ENCODE results near the gene PDIA5. TPM values are rescaled to one million over a fixed set of nuclear protein-coding genes. Genes with fewer than 3 reads are reported as not detected.

PDIA5 gene
- total RNA-seq, 1 experiment from 2014 or later, result 24.3 TPM

DNA sequence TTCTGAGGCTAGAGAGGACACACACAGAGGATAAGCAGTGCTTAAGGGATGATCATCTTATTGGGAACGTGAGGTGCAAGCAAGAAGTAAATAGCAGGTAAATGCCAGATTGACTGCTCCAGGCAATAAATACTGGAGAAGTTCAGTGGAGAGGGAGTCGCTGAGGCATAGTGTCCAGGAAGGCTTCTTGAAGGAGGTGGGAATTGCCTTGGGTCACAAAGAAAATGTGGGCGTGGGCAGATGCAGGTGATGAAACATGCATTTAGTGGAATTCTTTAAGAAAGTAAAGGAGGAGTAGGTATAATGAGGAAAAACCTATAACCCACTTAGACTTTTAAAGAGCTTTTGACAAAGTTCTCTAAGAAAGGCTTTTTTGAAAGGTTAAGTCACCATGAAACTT is 31.8 kb upstream of the PDIA5 start:
- no peak overlapping the region for H3K27ac Mint-ChIP-seq
- no peak overlapping the region for H3K27ac ChIP-seq (ENCODE audit: insufficient read length, low read depth, low read length)
- no peak overlapping the region for H3K18ac ChIP-seq (ENCODE audit: insufficient read length, low read depth, low read length)
- H3K27me3 ChIP-seq (ENCODE audit: insufficient read depth, low read length), result peaks cover 4% of the 10 kb centered on the region
- no peaks in the 10 kb centered on the region for H3K79me2 ChIP-seq (ENCODE audit: insufficient read depth, low read length)
- no peaks in the 10 kb centered on the region for H4K20me1 ChIP-seq (ENCODE audit: control insufficient read depth, insufficient read depth, insufficient read length)
- no peak overlapping the region for H2BK120ac ChIP-seq (ENCODE audit: low read depth, low read length, poor library complexity, severe bottlenecking)
- H3K9ac ChIP-seq (ENCODE audit: extremely low read depth, insufficient read length, low read length), result no peak overlapping the region
- no CpG with 5 or more reads among the region's 3 CpGs for WGBS (ENCODE audit: extremely low coverage, insufficient read length, low lambda C conversion rate)
- no peak overlapping the region for H2AK5ac ChIP-seq (ENCODE audit: insufficient read length, low read length)
- no peak overlapping the region for H3K56ac ChIP-seq (ENCODE audit: insufficient read length, low read depth, low read length)
- H3K4me2 ChIP-seq (ENCODE audit: insufficient read depth, insufficient read length, low read length), result no peak overlapping the region
- no peak overlapping the region for H2BK5ac ChIP-seq (ENCODE audit: insufficient read length, low read length)
- H3K9me3 ChIP-seq (ENCODE audit: control insufficient read depth, low read depth, low read length), result no peaks in the 10 kb centered on the region
- peaks cover 6 to 8% of the 10 kb centered on the region in 2 experiments for H3K4me1 Mint-ChIP-seq
- no peak overlapping the region for H4K8ac ChIP-seq (replicated peaks; ENCODE audit: insufficient read length, low read depth, low read length)
- no peaks in the 10 kb centered on the region for H3K9me3 Mint-ChIP-seq
- no peak overlapping the region for H3K14ac ChIP-seq (ENCODE audit: insufficient read depth, low read length)
- no peak overlapping the region for H2BK12ac ChIP-seq (ENCODE audit: insufficient read length, low read depth, low read length)
- no peak overlapping the region for H3K4me3 Mint-ChIP-seq
- no peak overlapping the region for H2BK15ac ChIP-seq (ENCODE audit: low read depth, low read length)
- no peak overlapping the region for H2AFZ ChIP-seq (ENCODE audit: low read length)
- no peak overlapping the region for H4K5ac ChIP-seq (ENCODE audit: insufficient read length, low read depth, low read length)
- no peak overlapping the region for H3K23ac ChIP-seq (ENCODE audit: insufficient read length, low read depth, low read length)
- peaks cover 17% of the 10 kb centered on the region for H3K27me3 Mint-ChIP-seq (ENCODE audit: low read depth)
- no peak overlapping the region for H2BK20ac ChIP-seq (ENCODE audit: low read depth, low read length, poor library complexity, severe bottlenecking)
- H4K91ac ChIP-seq (ENCODE audit: insufficient read length, low read depth, low read length), result no peak overlapping the region
- H3K4me1 ChIP-seq (ENCODE audit: insufficient read depth, low read length), result peaks cover 2% of the 10 kb centered on the region; the same call in 1 of the 2 replicates
- H3K4ac ChIP-seq (ENCODE audit: low read depth, low read length), result no peak overlapping the region
- H3K23me2 ChIP-seq (ENCODE audit: insufficient read length, low read depth, low read length, poor library complexity, severe bottlenecking), result no peaks in the 10 kb centered on the region
- no peak for DNase-seq
- H3K36me3 Mint-ChIP-seq (ENCODE audit: insufficient read depth in 1 of 3, low read depth in 3 of 3), result no peaks in the 10 kb centered on the region
- no peaks in the 10 kb centered on the region for H3K79me1 ChIP-seq (ENCODE audit: insufficient read depth, low read depth, low read length, poor library complexity, severe bottlenecking)
- TF ChIP-seq, protein P1, sequence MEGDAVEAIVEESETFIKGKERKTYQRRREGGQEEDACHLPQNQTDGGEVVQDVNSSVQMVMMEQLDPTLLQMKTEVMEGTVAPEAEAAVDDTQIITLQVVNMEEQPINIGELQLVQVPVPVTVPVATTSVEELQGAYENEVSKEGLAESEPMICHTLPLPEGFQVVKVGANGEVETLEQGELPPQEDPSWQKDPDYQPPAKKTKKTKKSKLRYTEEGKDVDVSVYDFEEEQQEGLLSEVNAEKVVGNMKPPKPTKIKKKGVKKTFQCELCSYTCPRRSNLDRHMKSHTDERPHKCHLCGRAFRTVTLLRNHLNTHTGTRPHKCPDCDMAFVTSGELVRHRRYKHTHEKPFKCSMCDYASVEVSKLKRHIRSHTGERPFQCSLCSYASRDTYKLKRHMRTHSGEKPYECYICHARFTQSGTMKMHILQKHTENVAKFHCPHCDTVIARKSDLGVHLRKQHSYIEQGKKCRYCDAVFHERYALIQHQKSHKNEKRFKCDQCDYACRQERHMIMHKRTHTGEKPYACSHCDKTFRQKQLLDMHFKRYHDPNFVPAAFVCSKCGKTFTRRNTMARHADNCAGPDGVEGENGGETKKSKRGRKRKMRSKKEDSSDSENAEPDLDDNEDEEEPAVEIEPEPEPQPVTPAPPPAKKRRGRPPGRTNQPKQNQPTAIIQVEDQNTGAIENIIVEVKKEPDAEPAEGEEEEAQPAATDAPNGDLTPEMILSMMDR (conservative IDR thresholded peaks at IDR 0.05), result no peak
- no peak overlapping the region for H3T11ph ChIP-seq (ENCODE audit: low read length)

Measured in H9 (cell line).